ENCODE results near the gene ACTR2.

Gene ACTR2

DNA sequence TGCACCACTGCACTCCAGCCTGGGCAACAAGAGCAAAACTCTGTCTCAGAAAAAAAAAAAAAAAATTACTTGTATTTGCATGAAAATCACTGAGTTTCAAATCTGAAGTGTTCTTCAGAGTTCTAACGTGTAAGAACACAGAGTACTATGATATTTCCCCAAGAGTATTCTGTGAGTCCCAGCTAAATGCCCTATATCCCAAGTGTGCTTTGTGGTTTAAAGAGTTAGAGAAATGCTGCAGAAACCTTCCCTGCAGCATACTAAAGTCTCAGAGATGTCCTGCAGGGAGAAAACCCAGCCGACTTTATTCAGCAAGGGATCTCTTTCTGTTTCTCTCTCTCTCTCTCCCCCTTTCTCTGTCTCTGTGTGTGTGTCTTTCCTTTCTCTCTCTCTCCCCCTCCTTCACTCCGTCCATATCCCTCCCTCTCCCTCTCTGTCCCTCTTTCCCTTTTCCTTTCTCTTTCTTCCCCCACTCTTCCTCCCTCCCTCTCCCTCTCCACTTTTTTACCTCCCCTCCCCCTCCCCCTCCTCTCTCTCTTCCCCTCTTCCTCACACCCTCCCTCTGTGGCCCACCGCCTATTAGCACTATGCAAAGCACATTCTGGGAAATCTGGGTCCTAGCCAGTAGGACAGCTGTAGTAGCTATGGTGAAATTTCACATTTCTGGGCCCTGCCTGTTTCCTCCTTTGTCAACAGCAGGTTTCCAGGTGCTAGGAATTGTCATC lies 54.2 kb downstream of the ACTR2 start:
- peak; percentile 49 for DNase-seq

DNA sequence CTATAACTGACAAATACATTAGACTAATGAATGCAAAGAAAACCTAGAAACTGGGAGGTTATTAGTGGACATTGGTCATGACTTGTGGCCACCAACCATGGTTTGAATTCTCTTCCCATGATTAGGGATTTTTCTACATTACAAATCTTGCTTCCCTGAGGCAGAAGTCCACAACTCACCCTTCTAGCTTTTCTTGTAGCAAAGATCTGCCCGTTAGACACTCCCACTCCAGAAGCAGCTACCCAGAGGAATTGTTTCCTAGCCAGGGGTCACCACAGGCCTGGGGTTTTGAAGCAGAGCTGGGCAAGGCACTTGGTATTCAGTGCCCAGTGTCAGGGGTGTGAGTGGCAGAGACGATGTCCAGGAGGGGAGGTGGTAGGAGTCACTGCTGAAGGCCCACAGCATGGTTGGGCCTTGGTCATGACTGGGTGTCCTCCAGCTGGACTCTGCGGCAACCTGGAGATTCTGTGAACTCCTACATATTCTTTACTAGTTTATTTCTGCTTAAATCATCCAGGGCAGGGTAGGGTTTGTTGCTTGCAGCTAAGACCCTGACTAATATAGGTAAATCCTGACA lies 54.9 kb downstream of the ACTR2 start:
- DNase-seq: no peak

DNA sequence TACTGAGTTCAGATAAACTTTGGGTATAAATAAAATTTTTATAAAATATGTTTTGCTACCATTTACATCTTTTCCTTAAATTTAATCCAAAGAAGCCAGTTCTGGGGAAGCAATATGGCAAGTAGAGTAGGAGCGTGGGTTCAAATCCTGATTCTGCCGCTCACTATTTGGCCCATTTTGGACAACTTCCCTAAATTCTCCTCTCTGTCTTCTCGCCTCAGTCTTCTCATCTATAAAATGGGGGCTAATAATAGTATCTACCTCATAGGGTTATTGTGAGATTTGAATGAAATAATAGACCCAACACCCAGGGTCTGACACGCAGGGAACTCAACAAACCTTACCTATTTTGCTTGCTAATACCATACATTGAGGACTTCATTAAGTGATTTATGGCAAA lies 59.7 kb downstream of the ACTR2 start:
- no peak for DNase-seq

DNA sequence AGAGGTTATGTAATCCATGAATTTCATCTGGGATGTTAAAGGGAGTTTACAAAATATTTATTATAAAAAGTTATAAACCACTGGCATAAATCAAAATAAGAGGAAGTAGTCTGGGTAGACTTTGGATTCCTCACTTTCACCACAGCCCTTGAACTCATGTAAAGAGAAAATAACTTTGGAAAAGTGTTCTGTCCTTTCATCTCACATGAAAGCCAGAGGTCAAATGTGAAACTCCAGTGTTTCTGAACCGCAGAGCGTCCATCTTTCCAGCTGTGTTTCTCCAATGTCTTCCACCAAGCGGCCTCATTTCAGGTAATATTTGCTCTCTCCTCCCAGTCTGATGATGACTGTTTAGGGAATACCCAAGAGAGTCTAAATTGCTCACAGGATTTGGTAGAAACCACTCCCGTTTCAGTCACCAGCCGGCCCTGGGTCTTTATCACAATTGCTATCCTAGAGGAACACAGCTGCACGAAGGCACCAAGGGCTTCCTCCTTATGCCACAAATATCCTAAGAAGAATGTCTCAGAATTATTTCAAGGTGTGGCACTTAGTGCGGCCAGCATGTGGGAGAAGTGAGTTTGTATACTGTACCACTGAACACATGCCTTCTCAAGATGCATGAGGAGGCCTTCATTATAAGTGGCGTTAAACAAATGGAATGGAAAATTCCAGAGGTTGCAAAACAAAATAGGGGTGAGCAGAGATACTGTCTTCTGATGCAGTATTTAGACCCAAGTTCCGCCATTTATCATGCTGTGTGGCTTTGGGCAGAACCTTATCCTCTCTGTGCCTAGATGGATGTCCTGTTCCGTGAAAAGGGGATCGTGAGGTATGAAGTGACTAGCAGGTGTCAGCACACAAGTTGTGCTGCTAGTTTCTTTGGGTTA lies 63.8 kb downstream of the ACTR2 start:
- DNase-seq: peak; percentile 26

DNA sequence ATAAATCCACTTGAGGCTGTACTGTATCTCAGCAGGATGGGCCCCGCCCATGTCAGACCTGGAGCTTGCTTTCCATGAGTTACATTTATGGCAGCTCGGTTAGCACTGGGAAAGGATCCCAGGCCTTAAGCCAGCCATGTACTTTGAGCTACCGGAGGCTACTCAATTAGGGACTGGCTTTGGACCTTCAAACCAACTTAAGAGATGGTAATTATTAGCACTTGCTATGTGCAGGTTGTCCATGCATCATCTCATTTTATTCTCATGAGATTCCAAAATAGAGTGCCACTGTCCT lies 64.4 kb downstream of the ACTR2 start:
- DNase-seq: no peak

DNA sequence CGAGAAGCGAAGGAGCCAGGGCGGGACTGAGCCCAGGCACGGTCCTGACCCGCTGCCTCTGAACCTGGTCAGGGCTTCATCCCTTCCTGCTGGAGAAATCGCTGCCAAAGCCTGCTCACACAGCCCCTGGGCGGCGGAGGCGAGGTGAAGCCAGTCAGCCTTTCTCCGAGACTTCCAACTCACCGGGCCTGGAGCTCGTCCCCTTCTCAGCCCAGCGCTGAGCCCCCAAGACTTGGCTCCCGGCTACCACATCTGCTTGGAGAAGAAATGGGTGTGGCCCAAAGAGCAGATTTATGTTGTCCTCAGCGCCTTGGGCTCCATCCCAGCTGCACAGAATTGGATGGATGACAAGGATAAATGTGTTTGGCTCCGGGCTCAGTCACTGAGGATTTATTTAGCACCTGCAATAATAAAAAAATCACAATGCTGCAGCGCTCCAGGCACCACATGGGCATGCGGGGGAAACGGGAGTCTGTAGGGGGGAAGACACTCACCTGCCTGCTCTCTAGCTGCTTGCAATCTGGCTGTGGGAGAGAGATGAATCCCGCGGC lies 64.9 kb downstream of the ACTR2 start:
- DNase-seq: no peak

DNA sequence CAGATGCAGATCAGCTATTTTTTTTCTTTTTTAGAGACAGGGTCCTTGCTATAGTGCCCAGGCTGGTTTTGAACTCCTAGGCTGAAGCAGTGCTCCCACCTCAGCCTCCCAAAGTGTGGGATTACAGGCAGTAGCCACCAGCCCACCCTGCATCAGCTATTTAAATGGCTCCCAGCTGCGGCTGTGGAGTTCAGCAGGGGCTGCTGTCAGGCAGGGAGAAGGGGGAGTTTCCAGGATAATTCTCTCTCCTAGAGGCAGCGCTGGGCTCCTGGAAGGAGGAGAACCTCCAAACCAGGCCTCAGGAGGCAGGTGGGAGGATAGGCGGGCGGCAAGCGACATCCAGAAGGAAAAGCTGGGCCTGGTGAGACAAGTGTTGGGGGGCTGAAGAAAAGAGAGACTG lies 65.7 kb downstream of the ACTR2 start:
- DNase-seq: no peak

DNA sequence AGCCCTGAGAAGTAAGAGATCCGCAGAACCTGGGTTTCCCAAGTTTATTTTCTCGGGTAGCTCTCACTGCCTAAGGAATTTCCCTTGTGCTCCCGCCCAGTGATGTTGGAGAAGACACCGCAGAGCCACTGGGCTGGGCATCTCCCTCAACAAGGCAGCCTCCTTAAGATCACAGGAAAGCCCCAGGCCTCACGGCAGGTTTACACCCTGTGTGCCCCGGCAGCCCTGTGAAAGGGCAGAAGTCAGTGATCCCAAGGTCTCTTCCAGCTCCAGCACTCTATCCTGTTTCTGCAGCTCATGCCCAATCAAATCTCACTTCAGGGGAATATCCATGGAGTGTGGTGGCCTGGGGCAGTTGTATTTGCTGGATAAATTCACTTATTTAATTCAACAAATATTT lies 66.5 kb downstream of the ACTR2 start:
- DNase-seq: no peak

DNA sequence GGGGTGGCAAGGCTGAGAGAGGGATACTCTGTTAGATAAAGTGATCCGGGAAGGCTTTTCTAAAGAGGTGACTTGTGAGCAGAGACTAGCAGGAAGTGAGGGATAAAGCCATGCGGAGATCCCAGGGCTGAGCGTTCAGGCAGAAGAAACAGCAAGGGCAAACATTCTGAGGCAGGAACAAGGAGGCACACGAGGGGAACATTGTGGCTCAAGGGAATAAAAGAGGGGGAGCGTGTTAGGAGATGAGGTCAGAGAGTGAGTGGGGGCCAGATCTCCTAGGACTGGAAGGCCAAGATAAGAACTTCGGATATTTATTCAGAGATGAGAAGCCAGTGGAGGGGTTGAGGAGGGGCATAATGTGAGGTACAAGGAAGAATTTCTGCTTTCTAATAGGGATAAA lies 67.1 kb downstream of the ACTR2 start:
- no peak for DNase-seq

DNA sequence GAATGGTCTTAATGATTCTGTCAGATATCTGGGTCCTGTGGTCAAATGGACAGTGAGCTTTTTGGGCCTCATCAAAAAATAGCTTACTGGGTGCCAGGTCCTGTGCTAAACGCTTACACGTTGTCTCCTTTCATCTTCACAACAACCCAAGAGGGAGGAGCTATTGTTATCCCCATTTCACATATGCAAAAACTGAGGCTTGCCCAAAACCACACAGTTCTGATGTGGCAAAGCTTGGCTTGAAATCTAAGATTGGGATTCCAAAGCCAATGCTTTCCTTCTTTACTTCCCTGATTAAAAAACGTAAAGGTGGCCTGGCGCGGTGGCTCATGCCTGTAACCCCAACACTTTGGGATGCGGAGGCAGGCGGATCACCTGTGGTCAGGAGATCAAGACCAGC lies 69.3 kb downstream of the ACTR2 start:
- DNase-seq: no peak

DNA sequence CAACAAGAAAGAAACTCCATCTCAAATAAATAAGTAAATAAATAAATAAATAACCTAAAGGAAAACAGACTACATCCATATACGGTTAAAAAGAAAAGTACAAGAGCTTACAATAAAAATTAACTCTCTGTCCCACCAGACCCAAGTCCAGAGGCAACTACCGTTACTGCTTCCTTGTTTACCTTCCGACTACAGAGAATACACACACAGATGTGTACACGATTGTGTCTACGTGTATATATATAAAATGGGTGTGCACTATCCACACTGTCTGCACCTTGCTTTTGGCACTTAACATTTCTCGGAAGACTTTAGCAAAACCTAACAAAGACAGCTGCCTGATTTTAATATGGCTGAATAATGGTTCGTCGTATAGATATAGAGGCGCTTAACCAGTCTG lies 69.9 kb downstream of the ACTR2 start:
- DNase-seq: no peak

DNA sequence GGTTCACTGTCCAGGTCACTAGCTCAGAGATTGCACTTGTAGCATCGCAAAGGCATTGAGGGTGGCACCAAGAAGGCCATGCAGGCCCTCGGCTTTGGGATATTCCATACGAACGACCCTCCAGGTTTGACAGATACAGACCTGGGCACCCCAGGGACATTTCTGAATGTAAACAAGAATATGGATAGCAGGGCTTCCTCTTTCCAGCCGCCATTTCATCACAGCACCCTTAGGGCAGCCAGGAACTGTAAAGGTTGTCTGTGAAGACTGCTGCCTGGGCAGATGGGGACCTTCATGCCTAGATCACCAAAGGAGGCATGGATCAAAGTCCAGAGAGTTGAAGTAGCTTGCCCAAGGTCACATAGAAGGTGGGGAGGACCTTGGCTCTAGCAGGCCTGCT lies 70.5 kb downstream of the ACTR2 start:
- DNase-seq: no peak

DNA sequence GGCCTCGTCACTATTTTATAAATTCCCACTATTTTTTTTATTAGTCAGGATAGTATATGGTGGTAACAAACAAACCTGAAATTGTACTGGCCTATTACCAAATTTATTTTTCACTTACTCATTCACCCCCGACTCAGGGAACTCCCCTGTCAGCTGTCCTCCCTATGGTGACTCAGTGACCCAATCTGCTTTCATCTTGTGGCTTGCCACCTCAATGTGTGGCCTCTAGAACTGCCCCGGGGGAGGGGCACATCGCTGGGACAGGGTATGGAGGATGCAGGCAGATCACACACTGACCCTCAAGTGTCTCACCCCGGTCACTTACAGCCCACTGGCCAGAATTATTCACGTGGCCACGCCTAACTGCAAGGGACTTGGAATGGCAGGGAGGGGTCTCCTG lies 71.6 kb downstream of the ACTR2 start:
- peak; percentile 70 for DNase-seq

DNA sequence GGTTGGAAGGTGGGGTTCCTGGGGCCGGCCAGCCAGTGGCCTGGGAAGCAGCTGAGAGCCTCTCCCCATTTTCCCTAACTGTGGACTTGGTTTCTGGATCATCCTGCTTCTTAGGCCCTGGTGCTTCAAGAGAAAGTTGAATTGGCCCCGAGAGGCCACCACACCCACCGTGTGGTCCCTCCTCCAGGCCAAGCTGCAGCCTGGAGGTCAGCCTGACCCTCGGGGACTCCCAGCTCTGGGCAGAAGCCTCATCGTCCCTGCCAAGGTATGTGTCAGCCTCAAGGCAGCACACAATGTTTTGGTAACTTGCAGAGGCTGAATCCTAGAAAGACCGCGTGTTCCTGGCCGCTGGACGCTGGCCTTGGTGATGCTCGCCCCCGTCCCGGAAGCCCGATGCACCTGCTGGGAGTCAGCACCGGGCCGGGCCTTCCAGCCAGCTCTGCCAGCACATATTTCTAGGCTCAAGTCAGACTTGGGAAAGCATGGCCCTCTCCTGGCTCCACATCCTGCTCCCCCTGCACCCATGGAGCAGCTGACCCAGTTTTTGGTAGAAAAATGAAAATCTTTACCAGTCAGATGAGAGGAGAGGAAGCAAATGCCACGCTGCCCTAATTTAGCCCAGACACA lies 72.6 kb downstream of the ACTR2 start:
- DNase-seq: no peak

DNA sequence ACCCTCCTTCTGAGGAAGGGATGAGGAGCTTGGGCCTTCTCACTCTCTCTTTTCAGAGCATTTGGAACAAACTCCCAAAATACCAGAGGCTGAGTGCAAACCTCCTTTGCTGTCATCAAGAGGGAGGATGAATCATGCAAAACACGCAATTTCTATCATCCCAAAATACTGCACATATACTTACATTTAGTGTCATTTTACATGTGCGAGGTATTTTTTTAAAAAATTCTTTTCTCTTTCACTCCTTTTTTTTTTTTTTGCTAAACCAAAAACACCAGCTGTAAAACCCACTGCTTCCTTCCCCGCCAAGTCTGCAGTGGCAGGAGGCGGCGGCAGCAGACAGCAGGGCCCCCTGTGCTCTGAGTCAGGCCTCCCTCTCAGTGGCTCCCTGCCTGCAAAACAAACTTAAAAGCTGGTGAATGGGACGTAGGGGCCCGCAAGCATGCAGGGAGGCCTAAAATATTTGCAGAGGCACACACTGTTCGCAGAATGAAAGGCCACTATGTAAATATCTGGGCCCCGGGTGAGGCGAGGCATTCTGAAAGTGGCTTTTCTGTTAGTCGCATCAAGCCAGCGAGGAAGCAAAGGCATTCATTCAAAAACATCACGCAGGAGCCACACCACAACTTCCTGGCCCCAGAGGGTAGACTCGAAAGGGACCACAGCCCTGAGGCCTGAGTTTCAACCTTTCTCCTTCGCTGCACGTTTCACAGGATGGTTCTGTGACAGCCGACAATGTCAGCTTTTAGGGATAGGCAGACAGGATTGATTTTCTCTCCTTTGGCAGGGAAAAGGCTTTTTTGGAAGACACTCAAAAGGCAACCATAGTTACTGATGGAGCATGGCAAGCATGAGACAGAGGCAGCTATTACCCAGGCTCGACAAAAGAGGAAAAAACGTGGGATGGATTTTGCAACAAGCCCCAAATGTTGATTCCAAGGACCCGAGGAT lies 73.4 kb downstream of the ACTR2 start:
- DNase-seq: peak; percentile 99

DNA sequence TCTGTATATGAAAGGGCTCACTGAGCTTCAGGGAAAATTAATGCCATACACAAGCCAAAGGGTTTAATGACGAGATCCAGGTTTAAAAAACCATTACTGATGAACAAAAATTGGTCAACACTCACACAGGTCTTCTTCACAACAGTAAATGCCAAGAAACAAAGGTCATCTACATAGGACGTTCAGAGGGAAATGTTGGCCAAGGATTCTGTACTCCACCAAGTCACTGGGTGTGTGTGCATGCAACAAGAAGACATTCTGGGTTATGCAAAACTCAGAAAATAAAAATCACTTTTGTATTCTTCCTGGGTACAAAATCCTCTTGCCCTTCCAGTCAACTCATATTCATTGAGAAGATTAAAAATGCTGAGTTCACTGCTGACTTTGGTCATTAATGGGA lies 78.3 kb downstream of the ACTR2 start:
- DNase-seq: no peak

DNA sequence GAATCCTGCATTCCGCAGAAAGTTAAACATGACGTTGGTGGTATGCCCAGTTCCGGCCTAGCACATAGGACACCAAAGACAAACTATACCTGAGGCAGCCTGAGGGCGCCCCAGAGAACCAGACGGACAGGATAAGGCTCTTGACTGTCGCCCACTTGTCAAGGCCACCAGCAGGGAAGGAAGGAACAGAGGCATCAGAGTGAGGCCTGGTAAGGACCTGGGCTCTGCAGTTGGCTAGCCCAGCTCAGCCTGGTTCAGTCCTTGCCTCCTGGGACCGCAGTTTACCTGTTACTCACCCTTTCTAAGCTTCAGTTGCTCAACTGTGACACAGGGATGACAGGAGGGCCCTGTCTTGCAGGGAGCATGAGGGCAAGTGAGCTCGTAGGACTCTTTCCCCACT lies 82.1 kb downstream of the ACTR2 start:
- no peak for DNase-seq

DNA sequence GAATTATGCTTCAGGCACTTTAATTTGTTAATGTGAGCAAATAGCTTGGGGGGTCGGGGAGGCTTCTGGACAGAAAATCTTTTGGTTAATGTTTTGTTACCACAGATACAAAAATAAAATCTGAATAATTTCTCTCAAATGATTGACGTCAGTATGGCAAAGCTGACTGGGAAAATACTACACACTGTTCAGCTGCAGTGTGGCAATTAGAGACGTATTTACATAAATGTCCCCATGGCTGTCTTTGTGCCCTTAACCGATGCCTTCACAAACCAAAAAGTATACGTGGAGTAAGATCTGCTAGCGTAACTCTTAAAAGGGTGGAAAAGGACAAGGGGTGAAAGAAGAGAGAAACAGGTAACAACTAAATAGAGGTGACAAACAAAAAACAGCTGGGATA lies 83.4 kb downstream of the ACTR2 start:
- DNase-seq: no peak

DNA sequence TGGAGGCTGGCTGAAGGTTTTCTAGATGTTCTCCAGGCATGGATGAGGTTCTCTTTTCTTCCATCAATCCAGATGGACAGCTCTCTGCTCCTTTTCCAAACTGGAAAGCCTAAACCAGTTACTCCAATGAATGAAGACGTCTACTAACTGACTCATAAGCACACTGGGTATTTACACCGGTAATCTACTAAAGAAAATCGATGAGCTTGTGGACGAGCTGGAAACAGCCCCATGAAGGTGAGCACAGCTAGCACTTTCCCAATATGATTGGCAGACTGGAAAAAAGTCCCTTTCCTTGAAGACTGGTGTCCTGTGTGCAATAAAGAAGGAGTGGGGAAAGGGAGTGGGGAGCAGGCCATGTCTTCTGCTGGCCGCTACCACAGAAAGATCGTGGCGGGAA lies 84.0 kb downstream of the ACTR2 start:
- no peak for DNase-seq

DNA sequence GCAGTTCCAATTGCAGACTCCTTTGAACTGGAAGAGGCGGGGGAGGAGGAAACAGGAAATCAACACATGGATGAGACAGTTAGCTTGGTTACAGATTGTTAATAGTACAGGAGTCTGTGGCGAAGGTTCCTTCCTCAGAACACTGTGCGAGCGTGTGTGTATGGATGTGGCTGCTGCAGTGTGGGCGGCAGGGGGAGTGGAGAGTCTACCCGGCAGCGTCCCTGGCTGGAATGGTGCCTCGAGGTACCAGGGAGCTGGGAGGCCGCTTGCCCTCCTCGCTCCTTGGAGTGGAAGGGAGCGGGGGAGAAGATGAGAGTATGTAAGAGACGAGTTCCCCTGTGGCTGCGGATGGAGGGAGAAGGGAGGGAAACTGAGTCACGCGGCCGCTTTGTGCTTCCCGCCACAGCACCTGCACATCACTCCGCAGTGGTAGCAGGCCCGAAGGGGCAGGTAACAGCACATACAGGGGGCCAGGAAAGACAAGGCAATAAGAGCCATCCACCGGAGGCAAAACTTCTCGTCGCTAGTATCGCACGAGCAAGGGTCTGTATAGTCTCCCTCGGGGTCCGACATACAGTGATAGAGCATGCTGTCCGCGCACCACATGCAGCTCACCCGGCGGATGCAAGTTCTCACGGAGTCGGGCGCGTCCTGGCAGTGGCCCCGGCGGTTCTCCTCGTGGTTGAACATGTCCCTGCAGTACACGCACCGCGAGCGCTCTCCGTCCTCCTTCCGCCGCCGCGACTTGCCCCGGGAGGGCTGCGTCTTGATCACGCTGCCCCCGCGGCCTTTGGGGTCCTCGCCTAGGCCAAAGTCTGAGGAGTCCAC lies 85.7 kb downstream of the ACTR2 start:
- DNase-seq: no peak

DNA sequence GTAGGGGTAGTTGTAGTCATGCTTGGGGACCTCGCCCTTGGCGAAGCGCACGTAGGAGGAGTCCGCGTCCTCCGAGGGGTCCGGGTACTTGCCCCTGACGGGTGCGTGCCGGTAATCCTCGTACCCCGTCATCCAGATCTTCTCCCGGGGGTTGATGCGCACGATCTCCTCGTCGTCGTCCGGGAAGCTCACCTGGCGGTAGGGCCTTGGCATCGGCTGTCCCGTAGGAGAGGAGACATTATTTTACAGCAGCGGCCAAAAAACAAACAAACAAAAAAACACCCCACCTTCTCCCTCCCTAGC lies 86.3 kb downstream of the ACTR2 start:
- no peak for DNase-seq
